NCI-H446 (cell line): ENCODE data around the gene STATH.
"Not testable (repeated sequence)": the region's sequence is repeated elsewhere in the genome, so short reads cannot be mapped to it uniquely, and the experiment has no call there.

Experiments
- DNase-seq, 2 experiments: peaks; one replicate each; lab custom pipeline; 2025; lab: John Stamatoyannopoulos, UW

The STATH gene

GRCh38 chr4:69995526-69996016 lies at the start of gene STATH:
STATH (plus strand) TSS chr4:69995966; CDS start chr4:69998438, 2,472 bp downstream.
- no peak for DNase-seq

GRCh38 chr4:69951602-69952001 lies 44.2 kb upstream of the STATH start:
- no peak for DNase-seq

GRCh38 chr4:69957209-69957608 lies 38.6 kb upstream of the STATH start:
- DNase-seq, result no peak

GRCh38 chr4:69965628-69966027 lies 30.1 kb upstream of the STATH start, which contains the start of gene CSN2:
CSN2 (minus strand) TSS chr4:69965728; CDS start chr4:69960995, 4,733 bp downstream.
- DNase-seq, result no peak

GRCh38 chr4:69970071-69970470 lies 25.7 kb upstream of the STATH start:
- DNase-seq, result no peak

- no peak for DNase-seq
Measured at GRCh38 chr4:69974631-69975030, 21.1 kb upstream of the STATH start.

- DNase-seq, result no peak
Measured at GRCh38 chr4:69977582-69977981, 18.2 kb upstream of the STATH start.

GRCh38 chr4:69984030-69984443 lies 11.7 kb upstream of the STATH start:
- DNase-seq, result no peak

GRCh38 chr4:69986663-69987062 lies 9.1 kb upstream of the STATH start:
- DNase-seq, result no peak

GRCh38 chr4:69991016-69991415 lies 4.8 kb upstream of the STATH start:
- no peak for DNase-seq

GRCh38 chr4:69994782-69995181 lies 984 bp upstream of the STATH start:
- DNase-seq, result no peak

- no peak for DNase-seq
Measured at GRCh38 chr4:69999420-69999819, 3.7 kb downstream of the STATH start.

GRCh38 chr4:70000711-70001110 lies 4.9 kb downstream of the STATH start:
- no peak for DNase-seq

- no peak for DNase-seq
Measured at GRCh38 chr4:70002507-70002906, 6.7 kb downstream of the STATH start.

GRCh38 chr4:70008771-70009170 lies 13.0 kb downstream of the STATH start:
- no peak for DNase-seq

- DNase-seq, result not testable (repeated sequence)
Measured at GRCh38 chr4:70019006-70019405, 23.2 kb downstream of the STATH start.

GRCh38 chr4:70023218-70023617 lies 27.5 kb downstream of the STATH start:
- no peak for DNase-seq

GRCh38 chr4:70027011-70027410 lies 31.2 kb downstream of the STATH start:
- DNase-seq, result no peak

GRCh38 chr4:70028159-70028558 lies 32.4 kb downstream of the STATH start, which contains the start of gene HTN3:
HTN3 (plus strand) TSS chr4:70028459; CDS start chr4:70030741, 2,282 bp downstream.
- not testable (repeated sequence) for DNase-seq

GRCh38 chr4:70037559-70037958 lies 41.8 kb downstream of the STATH start:
- DNase-seq, result not testable (repeated sequence)

- not testable (repeated sequence) for DNase-seq
Measured at GRCh38 chr4:70039928-70040327, 44.2 kb downstream of the STATH start.

GRCh38 chr4:70041652-70042286 lies 46.0 kb downstream of the STATH start:
- no peak for DNase-seq

GRCh38 chr4:70050138-70050537 lies 54.4 kb downstream of the STATH start, which contains the start of gene HTN1:
HTN1 (plus strand) TSS chr4:70050438; CDS start chr4:70053077, 2,639 bp downstream.
- DNase-seq, result not testable (repeated sequence)
